Stimulated activated CD4-positive, alpha-beta T cell treated with anti-CD3 and anti-CD28 coated beads, Interleukin-2, amount 100 ng/mL, for 48 hours (primary cell): ENCODE results near the gene RABEP1.
A peak's percentile ranks its signal among the peaks of the same experiment; 100 is the strongest.
"Not testable (repeated sequence)": the region's sequence is repeated elsewhere in the genome, so short reads cannot be mapped to it uniquely, and the experiment has no call there.

Source experiments
- DNase-seq, 2 donors: peaks; one replicate each; pipeline ENCODE4 v3.0.0-alpha.2; 2020

RABEP1 gene, protein sequence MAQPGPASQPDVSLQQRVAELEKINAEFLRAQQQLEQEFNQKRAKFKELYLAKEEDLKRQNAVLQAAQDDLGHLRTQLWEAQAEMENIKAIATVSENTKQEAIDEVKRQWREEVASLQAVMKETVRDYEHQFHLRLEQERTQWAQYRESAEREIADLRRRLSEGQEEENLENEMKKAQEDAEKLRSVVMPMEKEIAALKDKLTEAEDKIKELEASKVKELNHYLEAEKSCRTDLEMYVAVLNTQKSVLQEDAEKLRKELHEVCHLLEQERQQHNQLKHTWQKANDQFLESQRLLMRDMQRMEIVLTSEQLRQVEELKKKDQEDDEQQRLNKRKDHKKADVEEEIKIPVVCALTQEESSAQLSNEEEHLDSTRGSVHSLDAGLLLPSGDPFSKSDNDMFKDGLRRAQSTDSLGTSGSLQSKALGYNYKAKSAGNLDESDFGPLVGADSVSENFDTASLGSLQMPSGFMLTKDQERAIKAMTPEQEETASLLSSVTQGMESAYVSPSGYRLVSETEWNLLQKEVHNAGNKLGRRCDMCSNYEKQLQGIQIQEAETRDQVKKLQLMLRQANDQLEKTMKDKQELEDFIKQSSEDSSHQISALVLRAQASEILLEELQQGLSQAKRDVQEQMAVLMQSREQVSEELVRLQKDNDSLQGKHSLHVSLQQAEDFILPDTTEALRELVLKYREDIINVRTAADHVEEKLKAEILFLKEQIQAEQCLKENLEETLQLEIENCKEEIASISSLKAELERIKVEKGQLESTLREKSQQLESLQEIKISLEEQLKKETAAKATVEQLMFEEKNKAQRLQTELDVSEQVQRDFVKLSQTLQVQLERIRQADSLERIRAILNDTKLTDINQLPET

DNA sequence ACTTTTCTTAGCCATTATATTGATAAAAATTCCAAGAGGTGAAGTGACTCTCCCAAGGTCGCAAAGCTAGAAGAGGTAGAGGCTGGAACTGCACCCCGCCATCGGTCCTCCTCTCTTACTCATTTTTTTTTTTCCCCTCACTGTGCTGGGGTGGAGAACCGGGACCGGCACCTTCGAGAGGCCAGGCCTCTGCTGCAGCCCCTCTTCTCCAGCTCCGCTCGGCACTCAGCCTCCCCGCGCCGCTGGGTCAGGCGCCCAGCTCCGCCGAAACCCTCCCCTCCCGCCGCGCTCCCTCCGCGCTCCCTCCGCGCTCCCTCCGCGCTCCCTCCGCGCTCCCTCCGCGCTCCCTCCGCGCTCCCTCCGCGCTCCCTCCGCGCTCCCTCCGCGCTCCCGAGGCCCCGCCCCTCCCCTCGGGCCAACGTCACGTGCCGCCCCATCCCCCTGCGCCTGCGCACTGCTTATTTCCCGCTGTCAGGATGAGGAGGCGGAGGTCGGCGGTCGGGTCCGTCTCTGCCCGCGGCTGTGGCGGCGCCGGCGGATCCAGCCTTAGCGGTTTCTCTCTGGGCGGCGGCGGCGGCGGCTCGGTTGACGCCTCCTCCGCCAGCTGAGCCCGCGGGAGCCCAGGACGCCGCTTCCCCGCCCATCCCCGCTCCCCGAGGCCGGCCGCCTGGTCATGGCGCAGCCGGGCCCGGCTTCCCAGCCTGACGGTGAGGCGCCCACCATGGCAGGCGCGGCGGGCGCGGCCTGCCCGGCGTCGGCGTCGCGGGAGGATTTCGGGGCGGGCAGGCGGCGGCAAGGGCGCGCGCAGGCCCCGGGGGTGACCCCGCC is at the start of gene RABEP1:
Gene RABEP1, plus strand, starts transcription at position 471 of the 828 bp plus-strand sequence. Its CDS starts 203 bp downstream, at position 674.
- DNase-seq = peak; percentile 93 to 94

GRCh38 chr17:5233492-5233891 is 48.6 kb upstream of the RABEP1 start:
- DNase-seq = not testable (repeated sequence)

GRCh38 chr17:5234645-5235576 is 47.2 kb upstream of the RABEP1 start, which contains the start of gene SCIMP:
SCIMP (minus strand) TSS chr17:5234860; CDS start chr17:5234755, 105 bp downstream.
- DNase-seq = no peak

DNA sequence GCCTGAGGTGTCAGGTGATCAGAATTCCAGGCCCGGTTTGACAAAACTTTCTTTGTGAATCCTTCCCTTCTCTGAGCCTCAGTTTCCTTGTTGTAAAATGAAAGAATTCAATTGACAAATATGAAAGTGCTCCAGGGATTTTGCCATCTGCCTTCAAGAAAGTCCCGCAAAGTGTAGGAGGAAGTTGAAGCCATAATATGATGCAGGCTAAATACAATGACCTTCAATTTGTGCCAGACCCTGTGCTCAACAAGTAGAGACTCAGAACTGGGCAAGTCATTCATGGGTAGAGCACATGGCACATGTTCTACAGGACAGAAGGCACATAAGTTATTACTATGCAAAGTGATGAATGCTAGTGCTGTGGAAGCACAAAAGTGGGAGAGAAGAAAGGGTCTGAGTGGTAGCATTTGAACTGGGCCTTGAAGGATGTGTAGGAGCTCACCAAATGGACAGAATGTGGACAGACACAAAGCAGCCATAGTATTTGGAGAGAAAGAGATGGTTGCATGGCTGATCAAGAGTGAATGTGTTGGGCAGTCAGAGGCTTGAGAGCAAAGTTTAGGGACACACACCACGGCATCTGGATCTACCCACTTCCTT is 45.0 kb upstream of the RABEP1 start:
- no peak for DNase-seq

GRCh38 chr17:5237541-5238016 is 44.5 kb upstream of the RABEP1 start:
- peak; percentile 43 to 45 for DNase-seq

GRCh38 chr17:5238333-5238732 is 43.8 kb upstream of the RABEP1 start:
- no peak for DNase-seq

DNA sequence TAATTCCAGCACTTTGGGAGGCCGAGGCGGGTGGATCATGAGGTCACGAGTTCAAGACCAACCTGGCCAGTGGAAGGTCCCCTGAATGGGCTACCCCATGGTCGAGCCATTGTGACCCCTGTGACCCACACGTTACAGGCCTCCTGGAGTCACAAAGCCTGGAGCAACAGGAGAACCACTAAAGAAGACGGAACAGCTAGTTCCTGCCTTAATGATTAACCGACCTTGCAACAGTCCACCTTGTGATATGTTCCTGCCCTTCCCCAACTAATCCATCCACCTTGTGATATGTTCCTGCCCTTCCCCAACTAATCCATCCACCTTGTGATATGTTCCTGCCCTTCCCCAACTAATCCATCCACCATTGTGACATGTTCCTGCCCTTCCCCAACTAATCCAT is 42.3 kb upstream of the RABEP1 start:
- DNase-seq = not testable (repeated sequence)

- peak in 1 of 2 donors; percentile 9 for DNase-seq
Measured at GRCh38 chr17:5241861-5242671, 40.0 kb upstream of the RABEP1 start.

- DNase-seq = no peak
Measured at GRCh38 chr17:5247621-5248020, 34.5 kb upstream of the RABEP1 start.

DNA sequence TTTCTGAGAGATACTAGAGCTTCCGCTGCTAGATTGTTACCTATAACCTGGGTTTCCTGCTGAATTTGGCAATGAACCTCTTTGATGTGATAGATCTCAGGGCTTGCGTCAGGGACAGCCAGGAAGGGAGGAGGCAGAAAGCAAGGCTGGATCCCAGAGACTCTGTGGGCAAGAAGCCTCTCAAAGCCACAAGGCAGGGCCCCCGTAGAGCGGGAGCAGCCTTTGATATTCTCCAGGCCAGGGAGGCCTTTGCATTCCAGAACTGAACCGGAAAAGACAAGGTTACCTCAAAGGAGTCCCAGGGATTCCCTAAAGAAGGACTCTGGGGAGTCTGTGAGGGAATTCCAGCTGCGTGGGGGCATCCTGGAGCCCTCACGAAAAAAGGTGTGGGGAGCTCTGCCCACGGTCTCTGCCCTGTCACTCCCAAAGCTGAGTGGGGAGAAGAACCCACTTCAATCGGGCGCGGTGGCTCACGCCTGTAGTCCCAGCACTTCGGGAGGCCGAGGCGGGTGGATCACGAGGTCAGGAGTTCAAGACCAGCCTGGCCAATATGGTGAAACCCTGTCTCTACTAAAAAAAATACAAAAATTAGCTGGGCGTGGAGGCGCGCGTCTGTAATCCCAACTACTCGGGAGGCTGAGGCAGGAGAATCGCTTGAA is 33.1 kb upstream of the RABEP1 start:
- no peak for DNase-seq

GRCh38 chr17:5249615-5250014 is 32.5 kb upstream of the RABEP1 start:
- peak; percentile 62 to 63 for DNase-seq

DNA sequence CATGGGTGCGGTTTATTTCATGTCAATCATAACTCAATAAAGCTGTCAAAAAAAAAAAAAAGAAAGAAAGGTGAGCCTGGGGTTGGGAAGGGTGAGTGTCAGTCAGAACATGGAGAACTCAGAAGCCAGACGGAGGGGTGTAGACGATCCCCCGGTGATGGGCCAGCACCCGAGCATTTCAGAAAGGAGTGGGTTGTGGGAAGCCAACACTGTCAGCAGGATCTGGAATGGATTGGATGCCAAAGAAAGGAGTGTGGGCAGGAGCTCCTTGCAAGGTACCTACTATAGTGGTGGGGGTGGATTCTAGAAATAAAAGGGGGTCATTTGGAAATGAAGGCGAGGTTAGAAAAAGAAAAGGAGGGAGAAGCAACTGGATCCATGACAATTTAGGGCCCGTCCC is 27.7 kb upstream of the RABEP1 start:
- DNase-seq = no peak

DNA sequence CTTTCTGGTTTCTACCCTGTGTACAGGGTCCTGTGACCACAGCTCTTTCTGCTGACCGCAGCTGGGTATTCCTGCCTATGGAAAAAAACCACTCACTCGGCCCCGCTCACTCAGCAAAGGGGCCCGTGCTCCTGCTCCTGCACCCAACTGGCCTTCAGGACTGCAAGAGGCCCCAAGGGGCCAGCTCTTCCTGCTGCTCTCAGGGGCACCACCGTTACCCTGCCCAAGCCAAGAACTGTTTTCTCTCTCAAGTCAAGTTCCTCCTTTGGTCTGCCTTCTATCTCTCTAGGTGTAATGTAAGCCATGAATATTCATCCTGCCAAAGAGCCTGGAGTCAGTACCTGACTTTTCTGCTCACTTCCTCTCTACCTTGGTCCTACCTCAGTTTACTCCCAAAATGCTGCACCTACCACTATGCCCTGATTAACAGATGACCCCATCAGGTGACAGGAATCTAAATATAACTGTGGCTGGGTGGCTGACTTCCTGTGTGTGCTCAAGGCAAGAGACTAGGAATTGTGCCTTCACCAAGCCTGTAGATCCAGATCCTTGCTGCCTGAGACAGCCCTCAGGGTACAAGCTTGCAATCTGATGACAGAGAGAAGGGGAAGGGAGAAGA is 27.1 kb upstream of the RABEP1 start:
- DNase-seq = no peak

DNA sequence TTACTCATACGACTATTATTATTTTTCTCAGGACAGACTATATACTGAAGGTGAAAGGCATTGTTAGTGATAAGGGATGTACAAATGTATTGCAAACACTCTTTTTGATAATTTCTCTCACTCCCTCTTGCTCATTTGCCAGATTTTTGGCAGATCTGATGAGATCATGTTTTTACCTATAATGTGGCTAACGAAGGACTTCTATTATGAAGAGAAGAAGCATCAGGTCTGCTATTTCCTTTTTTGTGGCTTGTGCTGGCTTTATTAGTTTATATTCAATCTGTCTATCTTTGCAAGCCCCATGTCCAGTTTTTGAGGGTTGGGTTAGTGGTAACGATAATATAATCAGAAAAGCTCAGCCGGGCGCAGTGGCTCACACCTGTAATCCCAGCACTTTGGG is 25.0 kb upstream of the RABEP1 start:
- no peak for DNase-seq

- no peak for DNase-seq
Measured at GRCh38 chr17:5260542-5260941, 21.5 kb upstream of the RABEP1 start.

DNA sequence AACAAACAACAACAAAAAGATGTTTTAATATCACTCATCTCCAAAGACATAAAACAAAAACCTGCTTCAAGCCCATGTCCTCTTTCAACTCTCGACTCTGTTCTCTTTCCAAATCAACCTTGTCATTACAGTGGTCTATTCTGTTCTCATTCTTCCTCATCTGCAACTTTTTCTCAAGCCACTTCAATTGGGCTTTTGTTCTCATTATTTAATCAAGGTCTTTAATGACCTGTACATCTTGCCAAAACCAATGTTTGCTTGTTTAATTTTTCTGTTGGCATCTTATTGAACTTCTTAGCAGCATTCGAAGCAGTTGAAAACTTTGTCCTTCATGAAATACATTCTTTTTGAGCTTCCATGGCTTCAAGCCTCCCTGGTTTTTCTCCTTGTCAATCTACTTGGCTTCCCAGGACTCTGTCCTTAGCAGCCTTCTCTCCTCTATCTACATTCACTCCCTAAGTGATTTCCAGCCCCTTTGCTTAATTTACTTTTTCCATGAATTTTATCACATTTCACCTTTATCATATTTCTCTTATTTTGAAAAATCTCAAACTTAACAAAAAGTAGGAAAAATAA is 19.6 kb upstream of the RABEP1 start:
- DNase-seq = no peak

DNA sequence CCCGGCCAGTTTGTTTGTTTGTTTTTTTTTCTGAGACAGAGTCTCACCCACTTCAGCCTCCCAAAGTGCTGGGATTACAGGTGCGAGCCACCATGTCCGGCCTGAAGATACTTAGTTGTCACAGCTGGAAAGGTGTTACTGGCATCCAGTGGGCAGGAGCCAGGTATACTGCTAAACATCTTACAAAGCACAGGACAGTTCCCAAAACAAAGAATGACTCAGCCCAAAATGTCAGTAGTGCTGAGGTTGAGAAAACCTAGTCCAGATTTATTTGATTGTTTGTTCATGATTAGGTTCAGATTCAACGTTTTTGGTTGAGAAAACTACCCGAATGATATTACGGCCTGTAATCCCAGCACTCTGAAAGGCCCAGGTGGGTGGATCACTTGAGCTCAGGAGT is 18.6 kb upstream of the RABEP1 start:
- DNase-seq = no peak

DNA sequence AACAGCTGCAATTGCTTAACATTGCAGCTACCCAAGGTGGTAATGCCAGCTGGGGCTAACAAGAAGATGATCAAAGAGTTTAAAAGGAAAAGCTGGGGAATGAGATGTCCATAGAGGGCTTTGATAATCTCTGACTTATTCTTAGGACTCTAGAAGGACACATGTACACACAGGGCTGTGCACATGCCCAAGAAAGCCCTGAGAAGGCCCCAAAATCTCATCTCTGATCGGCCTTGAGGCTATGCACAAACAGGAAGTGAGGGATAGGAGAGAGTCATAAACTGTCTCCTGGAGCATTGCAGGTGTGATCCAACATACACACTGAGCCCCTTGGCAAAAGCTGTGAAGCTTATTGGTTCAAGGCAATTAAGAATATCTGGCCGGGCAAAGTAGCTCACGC is 17.2 kb upstream of the RABEP1 start:
- DNase-seq = no peak
